ENCODE data around the gene AIP.

Gene AIP

GRCh38 chr11:67450796-67451657 is 31.8 kb upstream of the AIP start:
- 89 to 92% methylated on average over 24 to 25 of the region's 25 CpGs for WGBS, 2 experiments (ENCODE audit: insufficient coverage in 2 of 2)
- Histone ChIP-seq H3K9me3 (ENCODE audit: control insufficient read depth, low read length) (no peaks in the 10 kb centered on the region), H3K27ac (ENCODE audit: low read depth, low read length, severe bottlenecking) (no peak overlapping the region)

DNA sequence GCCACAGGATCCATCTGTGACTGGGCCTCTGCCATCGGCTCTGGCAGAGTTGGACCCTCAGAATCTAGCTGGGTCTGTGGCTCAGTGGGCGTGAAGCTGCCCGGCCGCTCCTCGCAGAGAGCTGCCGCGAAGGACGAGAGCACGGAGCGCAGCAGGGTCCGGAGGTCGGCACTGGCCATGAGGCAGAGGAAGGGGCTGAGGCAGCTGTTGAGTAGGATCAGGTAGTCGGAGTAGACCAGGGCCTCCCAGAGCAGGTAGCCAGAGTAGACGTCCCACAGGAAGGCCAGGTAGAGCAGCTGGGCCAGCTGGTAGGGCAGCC is 31.2 kb upstream of the AIP start:
- H3K27ac ChIP-seq (ENCODE audit: low read depth, low read length, severe bottlenecking) = no peak overlapping the region
- H3K4me1 ChIP-seq (ENCODE audit: control insufficient read depth, insufficient read depth, low read length, poor library complexity, severe bottlenecking) = peaks cover 4% of the 10 kb centered on the region
- 95 to 96% methylated on average over 5 to 14 of the region's 14 CpGs for WGBS, 2 experiments (ENCODE audit: insufficient coverage in 2 of 2)
- H3K36me3 ChIP-seq (ENCODE audit: control insufficient read depth, insufficient read depth, low read length) = no peaks in the 10 kb centered on the region
- no peaks in the 10 kb centered on the region for H3K9me3 ChIP-seq (ENCODE audit: control insufficient read depth, low read length)
- H3K4me3 ChIP-seq (ENCODE audit: extremely low read depth, insufficient read depth, low read length, poor library complexity, severe bottlenecking) = no peak overlapping the region

More at GRCh38 chr11:67450796-67451657, 31.8 kb upstream of the AIP start:
- H3K4me1 ChIP-seq (ENCODE audit: control insufficient read depth, insufficient read depth, low read length, poor library complexity, severe bottlenecking) = peaks cover 4% of the 10 kb centered on the region
- H3K36me3 ChIP-seq (ENCODE audit: control insufficient read depth, insufficient read depth, low read length) = no peaks in the 10 kb centered on the region
- H3K4me3 ChIP-seq (ENCODE audit: extremely low read depth, insufficient read depth, low read length, poor library complexity, severe bottlenecking) = no peak overlapping the region

- 95 to 96% methylated on average over 28 to 32 of the region's 33 CpGs for WGBS, 2 experiments (ENCODE audit: insufficient coverage in 2 of 2)
- Histone ChIP-seq H3K9me3 (ENCODE audit: control insufficient read depth, low read length) (no peaks in the 10 kb centered on the region), H3K4me3 (ENCODE audit: extremely low read depth, insufficient read depth, low read length, poor library complexity, severe bottlenecking) (no peak within 1 kb of the TSS), H3K36me3 (ENCODE audit: control insufficient read depth, insufficient read depth, low read length) (no peaks in the 10 kb centered on the region), H3K4me1 (ENCODE audit: control insufficient read depth, insufficient read depth, low read length, poor library complexity, severe bottlenecking) (peaks cover 3% of the 10 kb centered on the region), H3K27ac (ENCODE audit: low read depth, low read length, severe bottlenecking) (no peak within 1 kb of the TSS)
Observed at GRCh38 chr11:67452141-67452952, 30.5 kb upstream of the AIP start, which contains the start of gene GPR152. GPR152 (minus strand) TSS chr11:67452729; CDS start chr11:67452724, 5 bp downstream.

DNA sequence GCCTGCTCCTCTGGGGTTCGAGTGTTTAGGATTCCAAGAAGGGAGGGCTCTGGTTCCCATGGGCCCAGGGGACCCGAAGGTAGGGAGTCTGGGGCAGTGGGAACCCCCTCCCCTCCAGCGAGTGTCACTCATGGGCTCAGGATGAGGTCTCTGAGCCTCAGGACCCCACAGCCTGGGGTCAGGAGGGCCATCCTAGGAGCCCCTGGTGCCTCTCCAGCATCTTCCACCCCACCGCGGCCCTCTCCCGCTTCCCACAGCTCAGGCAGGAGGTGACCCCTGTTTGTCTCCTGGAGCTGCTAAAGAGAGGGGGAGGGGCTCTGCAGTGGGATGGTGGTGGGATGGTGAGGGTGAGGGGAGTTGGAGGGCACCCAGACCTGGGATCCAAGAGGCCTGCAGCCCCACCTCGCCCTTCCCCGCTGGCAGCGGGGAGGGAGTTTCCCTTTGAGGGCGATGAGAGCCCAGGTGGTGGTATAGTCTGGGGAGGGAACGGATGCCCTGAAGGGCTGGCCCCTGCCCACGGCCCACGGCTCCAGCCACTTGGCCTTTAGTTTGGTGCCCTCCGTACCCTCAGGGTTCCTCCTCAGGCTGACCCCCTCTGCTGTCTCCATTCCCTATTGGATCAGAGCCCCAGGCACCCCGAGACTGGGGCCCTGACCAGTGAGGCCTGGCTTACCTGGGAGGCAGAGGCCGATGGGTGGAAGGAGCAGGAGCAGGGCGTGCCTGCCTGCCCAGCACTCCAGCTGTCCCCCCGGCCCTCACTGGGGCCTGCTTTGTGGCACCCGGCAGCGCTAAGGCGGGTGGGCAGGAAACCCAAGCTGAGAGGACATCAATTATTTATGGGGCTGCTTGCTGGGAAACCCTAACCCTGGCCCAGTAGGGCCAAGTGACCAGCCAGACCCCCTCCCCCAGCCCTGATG is 28.8 kb upstream of the AIP start:
- Histone ChIP-seq H3K27ac (ENCODE audit: low read depth, low read length, severe bottlenecking) (no peak overlapping the region), H3K9me3 (ENCODE audit: control insufficient read depth, low read length) (no peaks in the 10 kb centered on the region), H3K4me3 (ENCODE audit: extremely low read depth, insufficient read depth, low read length, poor library complexity, severe bottlenecking) (no peak overlapping the region), H3K4me1 (ENCODE audit: control insufficient read depth, insufficient read depth, low read length, poor library complexity, severe bottlenecking) (no peaks in the 10 kb centered on the region), H3K36me3 (ENCODE audit: control insufficient read depth, insufficient read depth, low read length) (no peaks in the 10 kb centered on the region)
- WGBS, 2 experiments (ENCODE audit: insufficient coverage in 2 of 2) = 94 to 99% methylated on average over 15 to 16 of the region's 21 CpGs

GRCh38 chr11:67455054-67455453 is 27.8 kb upstream of the AIP start, which contains the start of gene CABP4:
CABP4 (plus strand) TSS chr11:67455354; CDS start chr11:67455424, 70 bp downstream.
- no peak within 1 kb of the TSS for H3K4me3 ChIP-seq (ENCODE audit: extremely low read depth, insufficient read depth, low read length, poor library complexity, severe bottlenecking)
- WGBS, 2 experiments (ENCODE audit: insufficient coverage in 2 of 2) = 80 to 100% methylated on average over 1 to 2 of the region's 3 CpGs
- no peaks in the 10 kb centered on the region for H3K4me1 ChIP-seq (ENCODE audit: control insufficient read depth, insufficient read depth, low read length, poor library complexity, severe bottlenecking)
- no peaks in the 10 kb centered on the region for H3K9me3 ChIP-seq (ENCODE audit: control insufficient read depth, low read length)
- no peak within 1 kb of the TSS for H3K27ac ChIP-seq (ENCODE audit: low read depth, low read length, severe bottlenecking)
- H3K36me3 ChIP-seq (ENCODE audit: control insufficient read depth, insufficient read depth, low read length) = no peaks in the 10 kb centered on the region

DNA sequence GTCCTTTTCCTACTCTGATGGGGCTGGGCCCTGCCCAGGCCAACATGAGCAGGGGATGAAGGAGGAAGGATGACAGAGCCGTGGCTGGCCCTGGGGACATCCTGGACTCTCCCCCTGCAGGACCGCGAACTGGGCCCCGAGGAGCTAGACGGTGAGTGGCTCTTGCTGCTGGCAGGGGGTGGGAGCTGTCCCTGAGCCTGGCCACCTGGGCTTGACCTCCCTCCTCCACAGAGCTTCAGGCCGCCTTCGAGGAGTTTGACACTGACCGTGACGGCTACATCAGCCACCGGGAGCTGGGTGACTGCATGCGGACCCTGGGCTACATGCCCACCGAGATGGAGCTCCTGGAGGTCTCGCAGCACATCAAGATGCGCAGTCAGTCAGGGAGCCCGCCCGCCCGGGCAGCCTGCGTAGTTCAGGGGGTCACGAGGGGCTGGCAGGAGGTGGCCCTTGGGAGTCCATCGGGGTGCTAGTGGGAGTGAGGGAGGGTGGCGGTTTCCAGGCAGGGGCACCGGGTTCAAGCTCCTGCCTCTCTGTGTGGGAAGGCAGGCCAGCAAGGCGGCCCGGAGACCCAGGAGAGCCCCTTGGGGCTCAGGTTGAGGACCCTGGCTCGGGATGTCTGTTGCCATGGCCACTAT is 26.6 kb upstream of the AIP start:
- Histone ChIP-seq H3K27ac (ENCODE audit: low read depth, low read length, severe bottlenecking) (no peak overlapping the region), H3K4me3 (ENCODE audit: extremely low read depth, insufficient read depth, low read length, poor library complexity, severe bottlenecking) (no peak overlapping the region), H3K36me3 (ENCODE audit: control insufficient read depth, insufficient read depth, low read length) (no peaks in the 10 kb centered on the region), H3K9me3 (ENCODE audit: control insufficient read depth, low read length) (no peaks in the 10 kb centered on the region), H3K4me1 (ENCODE audit: control insufficient read depth, insufficient read depth, low read length, poor library complexity, severe bottlenecking) (no peaks in the 10 kb centered on the region)
- 89 to 92% methylated on average over 19 to 24 of the region's 25 CpGs for WGBS, 2 experiments (ENCODE audit: insufficient coverage in 2 of 2)

DNA sequence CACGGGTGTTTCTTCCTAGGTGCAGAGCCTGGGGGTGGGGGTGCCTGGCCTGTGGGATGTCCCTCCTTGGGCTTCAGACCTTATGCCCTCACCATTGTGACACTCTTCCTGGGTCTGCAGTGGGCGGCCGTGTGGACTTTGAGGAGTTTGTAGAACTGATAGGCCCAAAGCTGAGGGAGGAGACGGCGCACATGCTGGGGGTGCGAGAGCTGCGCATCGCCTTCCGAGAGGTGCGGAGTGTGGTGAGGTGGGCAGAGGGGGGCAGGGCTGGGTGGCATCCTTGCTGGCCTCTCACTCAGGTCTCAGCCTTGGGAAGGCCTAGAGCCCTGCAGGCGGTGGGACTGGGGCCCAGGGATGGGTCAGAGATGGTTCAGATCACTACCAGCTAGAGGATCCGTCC is 25.4 kb upstream of the AIP start:
- WGBS, 2 experiments (ENCODE audit: insufficient coverage in 2 of 2) = 93 to 96% methylated on average over 11 to 12 of the region's 12 CpGs
- Histone ChIP-seq H3K4me3 (ENCODE audit: extremely low read depth, insufficient read depth, low read length, poor library complexity, severe bottlenecking) (no peak overlapping the region), H3K36me3 (ENCODE audit: control insufficient read depth, insufficient read depth, low read length) (no peaks in the 10 kb centered on the region), H3K27ac (ENCODE audit: low read depth, low read length, severe bottlenecking) (no peak overlapping the region), H3K4me1 (ENCODE audit: control insufficient read depth, insufficient read depth, low read length, poor library complexity, severe bottlenecking) (no peaks in the 10 kb centered on the region), H3K9me3 (ENCODE audit: control insufficient read depth, low read length) (no peaks in the 10 kb centered on the region)

DNA sequence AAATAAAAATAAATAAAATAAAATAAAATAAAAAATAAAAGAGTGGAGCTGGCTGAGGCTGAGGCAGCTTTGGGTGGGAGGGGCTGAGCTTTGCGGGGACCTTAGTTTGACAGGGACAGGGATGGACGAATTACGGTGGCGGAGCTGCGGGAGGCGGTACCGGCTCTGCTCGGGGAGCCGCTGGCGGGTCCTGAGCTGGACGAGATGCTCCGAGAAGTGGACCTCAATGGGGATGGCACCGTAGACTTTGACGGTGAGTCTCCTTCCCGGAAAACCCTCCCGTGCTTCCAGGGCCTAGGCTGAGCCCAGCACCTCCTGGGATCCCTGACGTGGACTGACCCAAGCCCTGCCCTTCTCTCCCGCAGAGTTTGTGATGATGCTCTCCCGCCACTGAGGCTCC is 24.6 kb upstream of the AIP start:
- Histone ChIP-seq H3K4me3 (ENCODE audit: extremely low read depth, insufficient read depth, low read length, poor library complexity, severe bottlenecking) (no peak overlapping the region), H3K36me3 (ENCODE audit: control insufficient read depth, insufficient read depth, low read length) (no peaks in the 10 kb centered on the region), H3K9me3 (ENCODE audit: control insufficient read depth, low read length) (no peaks in the 10 kb centered on the region), H3K4me1 (ENCODE audit: control insufficient read depth, insufficient read depth, low read length, poor library complexity, severe bottlenecking) (no peaks in the 10 kb centered on the region), H3K27ac (ENCODE audit: low read depth, low read length, severe bottlenecking) (no peak overlapping the region)
- 92 to 95% methylated on average over 17 to 19 of the region's 19 CpGs for WGBS, 2 experiments (ENCODE audit: insufficient coverage in 2 of 2)

- no peaks in the 10 kb centered on the region for H3K9me3 ChIP-seq (ENCODE audit: control insufficient read depth, low read length)
- peaks cover 10% of the 10 kb centered on the region for H3K4me1 ChIP-seq (ENCODE audit: control insufficient read depth, insufficient read depth, low read length, poor library complexity, severe bottlenecking)
- H3K27ac ChIP-seq (ENCODE audit: low read depth, low read length, severe bottlenecking) = no peak overlapping the region
- H3K36me3 ChIP-seq (ENCODE audit: control insufficient read depth, insufficient read depth, low read length) = no peaks in the 10 kb centered on the region
- no peak overlapping the region for H3K4me3 ChIP-seq (ENCODE audit: extremely low read depth, insufficient read depth, low read length, poor library complexity, severe bottlenecking)
- 96 to 97% methylated on average over 7 to 8 of the region's 10 CpGs for WGBS, 2 experiments (ENCODE audit: insufficient coverage in 2 of 2)
Observed at GRCh38 chr11:67463186-67463585, 19.6 kb upstream of the AIP start.

All from mesodermal cell (in vitro differentiated cells).